Body of pancreas (tissue), 4 donors: ENCODE results near the gene FERMT2.

ENCODE experiments used
- CTCF ChIP-seq, 7 experiments: fragments of 450-650 bp in 4 of 7; fragments of 200-600 bp in 3 of 7; sonication (generic) in 3 of 7; IDR thresholded peaks; one replicate each; pipeline ENCODE4 v1.5.1; 2016 to 2019; ENCODE audit warnings: antibody characterized with exemption in 7 of 7
- POLR2A ChIP-seq, 3 donors: fragments of 450-650 bp; IDR thresholded peaks; one replicate each; pipeline ENCODE4 v1.6.1; 2016; ENCODE audit warnings: antibody characterized with exemption in 3 of 3, mild to moderate bottlenecking in 2 of 3

- no peak for TF ChIP-seq CTCF (IDR thresholded peaks at IDR 0.05)
- no peak for TF ChIP-seq POLR2A (IDR thresholded peaks at IDR 0.05)
These were observed 97.4 kb downstream of the FERMT2 start for GRCh38 chr14:52853522-52853854.
